ENCODE results near the gene C9orf72.
"Not testable (repeated sequence)": the region's sequence is repeated elsewhere in the genome, so short reads cannot be mapped to it uniquely, and the experiment has no call there.

The C9orf72 gene

GRCh38 chr9:27572918-27573633 lies at the start of gene C9orf72:
C9orf72 (minus strand) TSS chr9:27573481; CDS start chr9:27567120, 6,361 bp downstream.
- H3K4me3 ChIP-seq (ENCODE audit: control insufficient read depth, low read depth, low read length), result peak within 1 kb of the TSS; percentile 70
- no peak for DNase-seq (ENCODE audit: low read depth)
- TF ChIP-seq CTCF (IDR thresholded peaks at IDR 0.05; ENCODE audit: control insufficient read depth, insufficient read depth, low read depth, low read length, missing control alignments), result no peak

GRCh38 chr9:27622693-27623340 lies 49.5 kb upstream of the C9orf72 start:
- no peak overlapping the region for H3K4me3 ChIP-seq (ENCODE audit: control insufficient read depth, low read depth, low read length)
- no peak for DNase-seq (ENCODE audit: low read depth)
- TF ChIP-seq CTCF (IDR thresholded peaks at IDR 0.05; ENCODE audit: control insufficient read depth, insufficient read depth, low read depth, low read length, missing control alignments), result no peak

- H3K4me3 ChIP-seq (ENCODE audit: control insufficient read depth, low read depth, low read length), result no peak overlapping the region
- TF ChIP-seq CTCF (IDR thresholded peaks at IDR 0.05; ENCODE audit: control insufficient read depth, insufficient read depth, low read depth, low read length, missing control alignments), result no peak
- DNase-seq (ENCODE audit: low read depth), result no peak
Measured at GRCh38 chr9:27619743-27620142, 46.5 kb upstream of the C9orf72 start.

GRCh38 chr9:27618066-27618465 lies 44.8 kb upstream of the C9orf72 start:
- DNase-seq (ENCODE audit: low read depth), result no peak
- TF ChIP-seq CTCF (IDR thresholded peaks at IDR 0.05; ENCODE audit: control insufficient read depth, insufficient read depth, low read depth, low read length, missing control alignments), result no peak
- H3K4me3 ChIP-seq (ENCODE audit: control insufficient read depth, low read depth, low read length), result no peak overlapping the region

- H3K4me3 ChIP-seq (ENCODE audit: control insufficient read depth, low read depth, low read length), result no peak overlapping the region
- TF ChIP-seq CTCF (IDR thresholded peaks at IDR 0.05; ENCODE audit: control insufficient read depth, insufficient read depth, low read depth, low read length, missing control alignments), result no peak
- DNase-seq (ENCODE audit: low read depth), result no peak
Measured at GRCh38 chr9:27614551-27614950, 41.3 kb upstream of the C9orf72 start.

- H3K4me3 ChIP-seq (ENCODE audit: control insufficient read depth, low read depth, low read length); DNase-seq (ENCODE audit: low read depth): not testable (repeated sequence)
Measured at GRCh38 chr9:27612036-27612435, 38.8 kb upstream of the C9orf72 start.

- TF ChIP-seq CTCF (IDR thresholded peaks at IDR 0.05; ENCODE audit: control insufficient read depth, insufficient read depth, low read depth, low read length, missing control alignments), result no peak
- no peak for DNase-seq (ENCODE audit: low read depth)
- H3K4me3 ChIP-seq (ENCODE audit: control insufficient read depth, low read depth, low read length), result no peak overlapping the region
Measured at GRCh38 chr9:27610622-27611021, 37.3 kb upstream of the C9orf72 start.
